ENCODE measurements around the gene RHOU.

Gene RHOU

DNA sequence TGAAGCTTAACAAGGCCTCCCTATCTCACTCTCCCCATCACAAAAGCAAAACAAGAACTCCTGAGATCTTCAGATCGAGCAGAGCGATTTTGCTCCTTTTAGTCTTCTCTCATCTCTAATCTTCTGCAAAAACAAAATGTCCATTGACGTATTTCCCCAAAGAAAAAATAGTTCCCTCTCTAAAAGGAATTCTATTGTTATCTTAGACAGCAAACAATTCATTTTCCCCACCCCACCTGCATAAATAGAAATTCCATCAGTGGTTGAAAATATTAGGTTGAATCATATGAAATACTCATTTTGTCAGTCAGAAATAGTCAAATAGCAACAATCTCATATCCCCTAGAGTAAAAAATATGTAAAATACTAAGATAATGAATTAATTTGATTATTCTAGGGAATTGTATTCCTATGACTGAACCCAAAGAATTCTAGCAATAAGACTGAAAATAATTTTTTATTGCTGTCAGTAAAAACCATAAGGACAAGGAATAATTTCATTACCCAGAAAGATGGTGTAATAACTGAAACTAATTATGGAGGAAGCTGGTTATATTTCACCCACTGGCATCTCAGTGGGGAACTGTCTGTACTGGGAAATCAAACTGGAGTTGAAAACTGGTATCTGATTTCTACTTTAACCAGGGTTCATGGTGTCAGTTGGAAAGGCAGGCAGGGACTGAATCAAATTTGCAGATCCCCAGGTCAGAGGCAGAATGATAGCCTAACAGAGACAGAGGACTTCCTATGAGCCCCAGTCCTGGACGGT is 51.3 kb downstream of the RHOU start:
- no peak for DNase-seq

DNA sequence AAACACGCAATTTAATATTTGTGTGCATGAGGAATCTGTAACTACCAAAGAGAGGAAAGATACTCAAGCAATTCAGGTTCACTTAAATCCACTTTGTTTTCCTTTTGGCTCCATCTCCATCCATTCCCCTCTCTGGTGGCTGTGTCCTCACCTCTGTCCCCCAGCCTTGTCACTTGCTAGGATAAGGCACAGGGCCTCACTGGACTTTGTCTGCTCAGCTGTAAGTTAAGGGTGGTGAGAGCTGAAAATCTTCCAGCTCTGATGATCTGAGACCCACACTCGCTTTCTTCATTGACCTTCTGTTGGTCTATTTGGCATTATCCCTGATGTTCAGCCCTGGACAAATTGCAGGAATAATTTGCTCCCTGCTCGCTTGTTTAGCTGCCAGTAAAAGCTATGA is 56.5 kb downstream of the RHOU start:
- no peak for DNase-seq

GRCh38 chr1:228792601-228793000 is 57.3 kb downstream of the RHOU start:
- no peak for DNase-seq

DNA sequence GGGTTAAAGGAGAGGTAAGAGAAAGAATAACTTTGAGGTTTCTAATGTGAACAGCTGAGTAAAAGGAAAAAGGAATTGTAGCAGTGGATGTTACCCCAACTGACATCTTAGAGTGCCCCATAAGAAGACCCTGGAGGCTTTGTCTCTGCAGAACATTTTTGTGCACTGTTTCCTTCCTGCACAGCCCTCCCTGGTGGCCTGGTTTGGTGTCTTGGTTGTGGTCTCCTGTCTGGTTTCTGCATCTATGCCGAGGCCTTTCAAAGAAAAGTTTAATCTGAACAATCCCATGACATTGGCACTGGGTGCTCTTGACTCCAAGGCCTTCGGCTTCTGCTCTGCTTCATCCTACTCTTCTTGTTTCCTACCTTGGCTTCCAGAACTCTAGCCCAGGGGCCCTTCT is 57.8 kb downstream of the RHOU start:
- no peak for DNase-seq

DNA sequence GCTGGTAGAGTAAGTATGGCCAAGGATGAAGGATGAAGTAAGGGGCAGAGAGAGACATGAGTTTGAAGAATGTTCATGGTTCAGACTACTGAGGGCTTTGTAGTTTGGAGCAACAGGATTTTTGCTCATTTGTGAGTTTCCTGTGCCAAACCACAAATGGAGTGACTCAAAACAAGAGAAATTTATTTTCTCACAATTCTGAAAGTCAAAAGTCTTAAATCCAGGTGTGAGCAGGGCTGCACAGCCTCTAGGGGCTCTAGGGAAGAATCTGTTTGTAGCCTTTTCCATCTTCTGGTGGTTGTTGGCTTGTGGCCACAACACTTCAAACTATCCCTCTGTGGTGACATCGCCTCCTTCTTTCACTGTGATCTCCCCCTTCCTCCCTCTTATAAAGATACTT is 58.9 kb downstream of the RHOU start:
- no peak for DNase-seq

- DNase-seq = no peak
These were observed 59.5 kb downstream of the RHOU start for GRCh38 chr1:228794810-228795209.

DNA sequence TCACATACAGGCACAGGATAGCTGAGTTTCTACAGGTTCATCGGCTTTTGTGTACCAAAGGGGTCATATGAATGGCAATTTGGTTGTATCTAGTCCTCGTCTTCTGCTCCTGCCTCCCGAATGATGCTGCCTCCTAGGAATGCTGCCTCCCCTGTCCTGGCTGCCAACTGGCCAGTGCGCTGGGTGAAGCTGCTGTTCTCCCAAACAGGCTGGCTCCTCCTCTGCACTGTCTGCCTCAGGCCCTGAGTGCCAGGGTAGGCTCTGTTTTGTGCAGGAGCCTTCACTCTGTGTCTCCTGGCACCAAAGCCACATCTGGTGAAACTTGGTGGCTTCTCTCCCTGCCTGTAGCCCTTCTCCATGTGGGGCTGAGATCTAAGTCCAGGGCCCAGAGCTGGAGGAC is 60.3 kb downstream of the RHOU start:
- no peak for DNase-seq
